ENCODE data around the gene EIPR1.

EIPR1 gene

GRCh38 chr2:3149441-3150217, 228.0 kb downstream of the EIPR1 start:
- no peak for TF ChIP-seq CTCF (conservative IDR thresholded peaks at IDR 0.05)

GRCh38 chr2:3148716-3149115, 228.9 kb downstream of the EIPR1 start:
- no peak for TF ChIP-seq CTCF (conservative IDR thresholded peaks at IDR 0.05)
- H3K27ac ChIP-seq = peak overlapping the region; percentile 89

More at GRCh38 chr2:3149441-3150217, 228.0 kb downstream of the EIPR1 start:
- peak overlapping the region; percentile 89 for H3K27ac ChIP-seq

DNA sequence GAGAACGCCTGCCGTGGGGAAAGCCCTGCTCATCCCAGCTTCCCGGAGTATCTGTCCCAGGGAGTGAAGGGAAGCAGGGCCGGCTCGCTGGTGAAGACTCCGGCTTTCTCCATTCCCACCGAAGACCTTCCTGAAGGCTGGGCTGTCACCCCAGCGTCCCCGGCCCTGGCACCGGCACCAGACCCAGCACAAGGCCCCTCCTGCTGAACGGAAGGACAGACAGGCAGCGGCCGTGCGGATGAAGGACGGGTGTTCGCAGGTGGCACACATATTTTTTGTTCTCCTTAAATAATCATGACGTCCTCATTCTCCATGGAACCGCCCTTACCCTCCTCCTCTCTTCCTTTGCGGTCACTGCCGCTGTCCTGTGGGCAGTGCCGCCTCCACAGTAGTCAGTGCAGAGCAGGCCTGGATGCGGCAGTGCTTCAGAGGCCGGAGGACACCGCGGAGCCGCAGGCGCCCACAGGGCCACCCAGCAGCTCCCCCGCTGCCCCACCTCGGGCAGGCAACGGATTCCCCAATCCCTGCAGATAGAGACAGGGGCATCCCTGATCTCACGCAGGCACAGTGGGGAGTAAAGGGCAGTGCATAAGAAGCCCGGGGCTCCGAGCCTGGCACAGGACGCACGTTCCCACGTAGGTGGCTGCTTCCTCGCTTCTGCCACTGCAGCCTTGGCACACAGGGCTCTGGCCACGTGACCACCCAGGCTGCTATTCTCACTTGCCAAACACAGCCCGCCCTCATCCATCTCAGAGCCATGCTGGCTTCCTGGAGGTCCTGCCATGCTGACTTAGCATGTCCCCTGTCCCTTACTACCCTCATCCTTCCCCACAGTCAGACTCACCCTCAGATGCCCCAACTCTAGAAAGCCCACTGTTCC, 229.7 kb downstream of the EIPR1 start:
- TF ChIP-seq CTCF (conservative IDR thresholded peaks at IDR 0.05) = no peak
- peak overlapping the region; percentile 89; the same call in 1 of the 2 replicates for H3K27ac ChIP-seq

DNA sequence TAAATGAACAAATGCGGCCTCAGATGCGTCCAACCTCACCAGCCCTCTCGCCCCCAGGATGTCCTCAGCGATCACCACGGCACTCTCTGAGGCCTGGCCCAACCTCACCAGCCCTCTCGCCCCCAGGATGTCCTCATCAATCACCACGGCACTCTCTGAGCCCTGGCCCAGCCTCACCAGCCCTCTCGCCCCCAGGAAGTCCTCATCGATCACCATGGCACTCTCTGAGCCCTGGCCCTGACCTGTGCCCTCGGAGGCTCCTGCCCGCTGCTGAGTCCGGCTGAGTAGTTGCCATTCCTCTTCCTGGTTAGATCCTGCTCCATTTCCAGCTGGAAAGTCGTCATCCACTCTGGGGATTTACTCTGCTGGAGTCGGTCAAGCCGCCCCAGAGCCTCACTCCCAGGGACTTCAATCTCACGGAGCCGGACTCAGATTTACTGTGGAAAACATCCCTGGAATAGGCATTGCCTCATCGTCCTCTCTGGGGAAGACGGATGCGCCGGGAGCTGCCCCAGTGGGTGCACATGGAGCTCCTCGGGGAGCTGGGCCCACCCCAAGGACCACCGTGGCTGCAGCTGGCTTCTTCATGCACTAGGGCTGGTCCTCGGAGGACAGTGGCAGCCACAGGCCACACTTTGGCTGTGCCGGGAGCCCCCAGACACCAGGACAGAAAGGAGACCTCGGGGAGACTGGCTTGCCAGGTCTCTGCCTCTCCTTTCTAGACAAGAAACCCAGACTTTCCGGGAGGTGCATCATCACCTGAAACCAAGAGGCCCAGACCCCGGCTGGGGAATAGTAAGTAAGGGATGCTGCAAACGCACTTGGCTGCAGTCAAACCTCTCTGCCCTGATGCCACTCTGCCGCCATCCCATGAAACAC, 230.6 kb downstream of the EIPR1 start:
- no peak overlapping the region for H3K27ac ChIP-seq

DNA sequence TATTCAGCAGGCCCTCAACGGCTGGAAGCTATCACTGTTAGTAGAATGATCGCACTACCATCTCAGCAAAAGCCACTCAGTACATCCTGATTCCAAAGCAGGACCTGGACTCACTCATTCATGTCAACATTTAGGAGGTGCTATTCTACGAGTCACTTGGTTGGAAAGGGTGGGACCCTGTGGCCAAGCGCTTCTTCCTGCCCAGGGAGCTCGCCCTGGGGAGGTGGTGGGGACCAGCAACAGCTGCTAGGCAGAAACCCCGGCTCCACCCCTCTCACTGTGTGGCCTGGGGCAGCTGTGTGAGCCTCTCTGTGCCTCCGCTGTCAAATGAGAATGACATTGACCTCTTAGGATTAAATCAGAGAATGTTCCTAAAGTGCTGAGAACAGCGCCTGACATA, 231.4 kb downstream of the EIPR1 start:
- no peak overlapping the region for H3K27ac ChIP-seq
- no peak for TF ChIP-seq CTCF (conservative IDR thresholded peaks at IDR 0.05)

More for the DNA sequence above, 230.6 kb downstream of the EIPR1 start:
- TF ChIP-seq CTCF (conservative IDR thresholded peaks at IDR 0.05) = no peak

GRCh38 chr2:3145471-3146021, 232.1 kb downstream of the EIPR1 start:
- H3K27ac ChIP-seq = no peak overlapping the region
- TF ChIP-seq CTCF (conservative IDR thresholded peaks at IDR 0.05) = no peak
